SIG-M5 (cell line): ENCODE measurements around the gene C16orf78.

Experiments used
- DNase-seq: peaks from one replicate; lab custom pipeline; 2025; lab: John Stamatoyannopoulos, UW

Gene C16orf78, protein sequence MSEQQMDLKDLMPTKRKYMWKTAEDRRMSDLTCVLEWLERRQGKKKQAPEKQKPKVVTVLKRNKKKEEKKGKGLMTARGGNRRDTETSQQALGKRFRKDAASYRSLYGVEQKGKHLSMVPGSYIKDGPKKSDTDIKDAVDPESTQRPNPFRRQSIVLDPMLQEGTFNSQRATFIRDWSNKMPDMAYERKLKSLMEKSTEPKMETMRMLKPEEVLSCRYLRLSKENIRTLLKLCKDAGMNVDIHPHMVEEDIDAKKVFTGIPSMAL

DNA sequence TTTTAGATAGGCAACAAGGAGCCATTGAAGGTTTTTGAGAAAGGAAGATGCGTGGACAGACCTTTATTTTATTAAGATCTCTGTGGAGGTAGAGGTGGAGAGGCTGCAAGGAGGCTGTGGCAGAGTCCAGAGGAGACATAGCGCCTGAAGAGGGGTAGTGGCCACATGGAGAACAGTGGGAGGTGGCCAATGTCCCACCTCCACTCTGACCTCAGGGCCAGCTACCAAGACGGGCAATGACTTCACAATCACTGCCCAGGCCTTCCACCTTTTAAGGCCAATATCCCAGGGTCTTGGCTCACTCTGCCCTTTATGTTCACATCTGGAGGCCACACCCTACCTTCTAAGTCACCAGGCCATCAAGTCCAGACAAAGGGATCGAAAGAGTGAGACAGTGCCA, at the start of gene C16orf78:
TSS of gene C16orf78 (plus strand) at position 301 of the 400 bp plus-strand sequence. CDS start 136 bp downstream, outside the sequence.
- DNase-seq: no peak

GRCh38 chr16:49324703-49325102, 48.9 kb upstream of the C16orf78 start:
- no peak for DNase-seq

DNA sequence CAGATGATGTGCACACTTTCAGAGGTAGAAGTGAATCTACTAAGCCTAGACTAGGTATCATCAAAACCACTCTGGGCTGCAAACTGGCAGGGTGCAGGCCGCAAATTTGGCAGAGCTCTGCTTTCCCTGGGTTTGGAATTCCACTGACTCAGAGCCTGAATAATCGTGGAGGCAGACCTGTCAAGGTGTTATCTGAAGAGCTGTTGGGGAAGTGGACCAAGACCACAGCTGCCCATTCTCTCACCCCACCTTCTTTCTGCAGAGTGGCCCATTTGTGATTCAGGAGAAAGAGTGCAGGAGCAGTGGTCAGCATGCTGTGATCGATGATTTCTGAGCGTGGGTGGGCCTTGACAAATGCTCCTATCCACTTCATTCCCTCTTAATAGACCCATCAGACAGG, 46.1 kb upstream of the C16orf78 start:
- no peak for DNase-seq

DNA sequence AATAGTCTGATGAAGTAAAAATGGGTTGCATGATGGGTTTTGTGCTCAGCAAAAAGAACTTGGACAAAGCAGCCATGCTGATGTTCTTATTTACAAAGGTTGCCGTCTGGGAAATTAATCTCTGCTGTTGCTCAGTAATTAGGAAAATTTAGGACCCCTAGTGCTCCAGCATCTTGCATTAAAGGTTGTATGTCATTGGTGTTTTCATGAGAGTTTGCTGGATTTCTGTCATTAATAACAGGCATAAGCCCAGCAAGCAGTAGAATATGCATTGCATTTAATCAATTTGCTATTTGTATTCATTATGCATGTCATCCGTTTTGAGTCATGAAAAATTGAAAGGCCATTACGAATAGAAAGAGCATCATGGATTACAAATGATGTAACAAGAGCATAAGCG, 45.3 kb upstream of the C16orf78 start:
- no peak for DNase-seq

DNA sequence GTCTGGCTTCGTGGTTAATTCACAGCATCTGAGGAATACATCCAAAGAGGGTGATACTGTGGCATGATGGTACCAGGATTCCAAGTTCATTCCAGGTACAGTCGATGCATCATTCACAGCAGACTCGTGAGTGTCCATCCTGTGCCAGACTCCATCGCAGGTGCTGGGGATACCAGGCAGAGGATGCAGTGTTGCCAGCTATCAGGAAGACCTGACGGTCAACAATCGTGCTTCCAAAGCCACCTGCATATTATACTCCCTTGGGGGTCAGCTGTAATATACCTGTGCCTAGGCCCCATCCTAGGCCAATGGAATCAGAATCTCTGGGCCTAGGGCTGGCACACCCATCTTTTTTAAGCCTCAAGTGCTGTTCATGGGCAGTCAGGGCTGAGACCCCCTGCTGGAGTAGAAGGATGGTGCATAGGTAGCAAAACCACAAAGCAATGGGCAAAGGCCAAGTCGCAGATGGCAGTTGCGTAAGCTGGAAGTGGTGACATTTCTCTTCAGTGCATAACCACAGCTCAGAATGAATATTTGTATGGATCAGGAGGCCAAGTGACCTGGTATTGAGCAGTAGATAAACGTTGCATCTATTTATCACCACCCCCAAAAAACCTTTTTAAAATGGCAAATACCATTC, 42.9 kb upstream of the C16orf78 start:
- no peak for DNase-seq

DNA sequence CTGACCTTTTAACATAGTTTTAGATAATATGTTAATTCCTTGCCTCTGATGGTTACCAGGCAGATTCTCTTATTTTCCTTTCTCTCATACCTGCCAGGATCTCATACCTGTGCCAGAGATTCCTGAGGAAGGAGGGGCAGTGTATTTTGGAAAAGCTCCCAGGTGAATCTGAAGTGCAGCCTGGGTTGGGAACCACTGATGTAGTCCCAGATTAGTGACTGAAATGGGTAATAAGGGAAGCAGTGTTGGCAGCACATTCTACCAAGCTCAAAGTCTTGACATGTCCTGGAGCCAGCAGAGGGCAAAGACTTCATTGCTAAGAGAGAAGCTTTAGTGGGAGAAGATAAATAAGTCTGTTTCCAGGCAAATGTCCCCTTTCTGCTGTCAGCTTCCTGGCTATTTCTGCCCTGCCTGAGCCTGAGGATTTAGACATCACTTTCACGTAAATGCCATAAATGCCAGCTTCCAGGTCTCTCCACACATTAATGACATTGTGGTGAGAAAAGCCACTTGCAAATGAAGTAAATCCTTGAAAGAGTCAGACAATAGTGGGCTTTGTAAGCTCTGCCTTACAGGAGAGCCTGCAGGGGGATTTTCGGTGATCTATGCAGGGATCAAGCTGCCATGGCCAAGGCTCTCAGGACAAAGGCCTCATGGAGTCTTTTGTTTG, 40.9 kb upstream of the C16orf78 start:
- no peak for DNase-seq

GRCh38 chr16:49333259-49333597, 40.4 kb upstream of the C16orf78 start:
- no peak for DNase-seq

DNA sequence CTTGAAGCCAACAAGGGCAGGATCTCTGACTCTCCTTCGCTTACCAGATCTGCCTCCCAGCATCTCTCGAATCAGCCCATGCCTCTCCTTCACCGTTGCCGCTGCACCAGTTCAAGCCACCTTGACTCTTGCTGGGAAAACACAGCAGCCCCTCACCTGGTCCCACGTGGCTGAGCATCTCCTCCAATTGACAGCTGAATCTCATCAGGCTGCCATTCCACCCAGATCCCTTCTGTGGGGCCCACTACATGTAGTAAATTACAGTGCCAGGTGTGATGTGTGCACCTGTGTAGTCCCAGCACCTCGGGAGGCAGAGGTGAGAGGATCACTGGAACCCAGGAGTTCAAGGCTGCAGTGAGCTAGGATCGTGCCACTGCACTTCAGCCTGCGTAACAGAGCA, 37.8 kb upstream of the C16orf78 start:
- no peak for DNase-seq

- DNase-seq: no peak
Observed at GRCh38 chr16:49336581-49336980, 37.0 kb upstream of the C16orf78 start.

GRCh38 chr16:49337814-49338350, 35.7 kb upstream of the C16orf78 start:
- no peak for DNase-seq

DNA sequence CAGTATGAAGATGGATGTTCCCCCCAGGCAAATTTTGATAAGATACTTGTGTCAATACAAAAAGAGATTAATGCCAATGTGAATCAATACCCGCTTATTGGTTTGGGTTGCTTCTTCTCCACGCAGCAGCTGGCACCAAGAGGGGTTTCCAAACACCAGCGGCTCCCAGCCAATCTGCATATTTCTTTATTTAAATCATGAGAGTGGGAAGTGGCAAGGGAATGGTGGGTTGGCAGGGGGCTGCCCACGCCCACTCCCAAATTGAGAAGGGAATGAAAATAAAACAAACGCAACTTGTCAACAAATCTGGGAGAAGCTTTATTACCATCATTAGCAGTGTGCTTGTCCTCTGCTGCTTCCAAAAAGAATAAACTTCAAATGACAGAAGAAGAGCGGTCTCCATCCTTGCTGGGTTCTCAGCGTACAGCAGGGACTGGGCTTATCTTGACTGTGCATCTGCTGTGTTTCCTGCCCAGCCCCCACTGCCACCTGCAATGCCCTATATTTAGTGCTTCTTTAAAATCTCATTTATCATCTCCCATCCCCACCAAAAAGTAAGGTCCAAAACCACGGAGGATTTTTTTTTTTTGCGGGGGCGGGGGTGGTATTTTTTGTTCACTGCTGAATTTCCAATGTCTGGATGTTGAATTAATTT, 34.9 kb upstream of the C16orf78 start:
- DNase-seq: no peak

DNA sequence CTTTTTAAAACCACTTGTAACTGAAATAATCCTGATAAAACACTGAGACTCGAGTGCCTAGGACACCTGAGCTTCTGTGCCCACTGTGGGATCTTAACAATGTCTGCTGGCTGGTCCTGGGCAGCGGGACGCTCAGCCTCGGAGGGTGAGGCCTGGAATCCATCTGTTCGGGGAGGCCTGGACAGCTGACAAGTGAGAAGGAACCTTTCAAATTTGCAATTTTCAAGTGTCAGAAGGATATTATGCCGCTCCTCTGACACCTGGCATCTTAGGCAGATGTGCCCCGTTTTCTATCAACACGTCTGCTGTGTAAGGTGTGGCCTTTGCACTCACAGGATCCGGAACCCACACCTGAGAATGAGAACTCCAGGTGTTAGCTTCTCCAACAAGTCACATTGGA, 33.1 kb upstream of the C16orf78 start:
- DNase-seq: no peak

- DNase-seq: no peak
Observed at GRCh38 chr16:49341706-49342105, 31.9 kb upstream of the C16orf78 start.

GRCh38 chr16:49342336-49343265, 31.0 kb upstream of the C16orf78 start:
- DNase-seq: no peak

GRCh38 chr16:49343291-49343690, 30.3 kb upstream of the C16orf78 start:
- DNase-seq: no peak

GRCh38 chr16:49344401-49344800, 29.2 kb upstream of the C16orf78 start:
- no peak for DNase-seq

DNA sequence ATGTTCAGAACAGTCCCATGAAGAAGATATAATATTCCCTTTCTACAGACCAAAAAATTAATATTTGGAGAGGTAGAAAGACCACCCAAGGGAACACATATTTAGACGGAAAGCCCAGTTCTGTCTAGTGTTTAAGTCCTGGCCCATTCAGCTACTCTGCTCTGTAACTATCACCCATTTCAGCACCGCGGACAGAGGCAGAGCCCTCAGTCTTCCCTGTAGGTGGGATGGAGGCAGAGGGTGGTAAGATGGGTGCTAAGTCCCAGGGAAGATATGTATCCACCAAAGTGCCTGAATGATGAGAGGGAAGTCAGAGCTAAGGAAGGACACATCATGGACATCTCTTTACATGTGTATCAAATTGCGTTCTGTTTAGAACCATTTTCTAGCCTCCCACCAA, 27.8 kb upstream of the C16orf78 start:
- DNase-seq: no peak

- no peak for DNase-seq
Observed at GRCh38 chr16:49346459-49346858, 27.1 kb upstream of the C16orf78 start.

GRCh38 chr16:49347476-49347875, 26.1 kb upstream of the C16orf78 start:
- no peak for DNase-seq

- DNase-seq: no peak
Observed at GRCh38 chr16:49348408-49349176, 25.0 kb upstream of the C16orf78 start.
